NCI-H2107 (cell line): ENCODE data around the gene KBTBD7.

ENCODE experiments used
- DNase-seq: peaks from one replicate; lab custom pipeline; 2025; lab: John Stamatoyannopoulos, UW

Gene KBTBD7, protein sequence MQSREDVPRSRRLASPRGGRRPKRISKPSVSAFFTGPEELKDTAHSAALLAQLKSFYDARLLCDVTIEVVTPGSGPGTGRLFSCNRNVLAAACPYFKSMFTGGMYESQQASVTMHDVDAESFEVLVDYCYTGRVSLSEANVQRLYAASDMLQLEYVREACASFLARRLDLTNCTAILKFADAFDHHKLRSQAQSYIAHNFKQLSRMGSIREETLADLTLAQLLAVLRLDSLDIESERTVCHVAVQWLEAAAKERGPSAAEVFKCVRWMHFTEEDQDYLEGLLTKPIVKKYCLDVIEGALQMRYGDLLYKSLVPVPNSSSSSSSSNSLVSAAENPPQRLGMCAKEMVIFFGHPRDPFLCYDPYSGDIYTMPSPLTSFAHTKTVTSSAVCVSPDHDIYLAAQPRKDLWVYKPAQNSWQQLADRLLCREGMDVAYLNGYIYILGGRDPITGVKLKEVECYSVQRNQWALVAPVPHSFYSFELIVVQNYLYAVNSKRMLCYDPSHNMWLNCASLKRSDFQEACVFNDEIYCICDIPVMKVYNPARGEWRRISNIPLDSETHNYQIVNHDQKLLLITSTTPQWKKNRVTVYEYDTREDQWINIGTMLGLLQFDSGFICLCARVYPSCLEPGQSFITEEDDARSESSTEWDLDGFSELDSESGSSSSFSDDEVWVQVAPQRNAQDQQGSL

GRCh38 chr13:41193919-41194824 lies at the start of gene KBTBD7:
KBTBD7 (minus strand) TSS chr13:41194569; CDS start chr13:41194257, 312 bp downstream.
- DNase-seq: peak; percentile 54

DNA sequence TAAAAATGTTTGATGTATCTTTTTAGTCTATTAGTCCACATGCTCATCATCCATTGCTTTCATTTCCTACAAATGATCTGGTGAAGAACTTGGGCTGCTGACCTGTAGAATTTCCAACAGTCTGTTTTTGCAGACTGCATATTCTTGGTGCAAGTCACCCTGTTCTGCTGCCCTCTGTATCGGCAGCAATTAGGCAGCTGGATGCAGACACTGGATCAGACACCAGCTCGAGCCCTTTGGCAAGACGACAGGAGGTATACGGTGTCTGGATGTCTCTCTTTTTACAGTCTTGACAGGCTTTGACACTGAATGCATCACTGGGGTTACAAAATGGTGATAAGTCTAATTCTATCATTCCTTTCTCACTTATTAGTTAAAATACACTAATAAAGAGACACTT lies 47.3 kb upstream of the KBTBD7 start:
- DNase-seq: no peak

DNA sequence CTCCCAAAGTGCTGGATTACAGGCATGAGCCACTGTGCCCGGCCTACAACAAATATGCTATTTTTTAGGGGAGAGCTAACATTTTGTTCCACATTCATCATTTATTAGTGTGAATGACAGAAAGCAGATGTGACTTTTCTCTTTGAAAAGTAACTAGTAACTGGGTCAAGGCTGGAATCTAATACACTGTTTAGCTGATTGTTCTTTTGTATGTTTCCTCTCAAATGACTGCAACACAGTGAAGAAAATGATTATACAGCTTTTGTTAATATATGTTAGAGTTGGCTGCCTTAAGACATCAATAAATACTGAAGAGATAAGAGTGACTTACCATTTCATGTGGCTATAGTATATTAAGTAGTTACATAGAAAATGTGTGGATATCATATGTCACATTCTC lies 42.0 kb upstream of the KBTBD7 start:
- DNase-seq: no peak

- DNase-seq: no peak
These were observed 38.5 kb upstream of the KBTBD7 start for GRCh38 chr13:41232578-41233480.

DNA sequence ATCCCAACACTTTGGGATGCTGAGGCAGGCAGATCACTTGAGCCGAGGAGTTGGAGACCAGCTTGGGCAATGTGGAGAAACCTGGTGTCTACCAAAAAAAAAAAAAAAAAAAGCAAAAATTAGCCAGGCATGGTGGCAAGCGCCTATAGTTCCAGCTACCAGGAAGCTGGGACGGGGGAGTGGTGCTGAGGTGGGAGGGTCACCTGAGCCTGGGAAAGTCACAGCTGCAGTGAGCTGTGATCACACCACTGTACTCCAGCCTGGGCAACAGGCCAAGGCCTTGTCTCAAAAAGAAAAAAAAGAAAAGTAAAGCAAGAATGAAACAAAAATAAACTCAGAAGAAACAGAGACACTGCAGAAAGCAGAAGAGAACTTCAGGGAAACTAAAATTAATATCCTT lies 37.4 kb upstream of the KBTBD7 start:
- no peak for DNase-seq

DNA sequence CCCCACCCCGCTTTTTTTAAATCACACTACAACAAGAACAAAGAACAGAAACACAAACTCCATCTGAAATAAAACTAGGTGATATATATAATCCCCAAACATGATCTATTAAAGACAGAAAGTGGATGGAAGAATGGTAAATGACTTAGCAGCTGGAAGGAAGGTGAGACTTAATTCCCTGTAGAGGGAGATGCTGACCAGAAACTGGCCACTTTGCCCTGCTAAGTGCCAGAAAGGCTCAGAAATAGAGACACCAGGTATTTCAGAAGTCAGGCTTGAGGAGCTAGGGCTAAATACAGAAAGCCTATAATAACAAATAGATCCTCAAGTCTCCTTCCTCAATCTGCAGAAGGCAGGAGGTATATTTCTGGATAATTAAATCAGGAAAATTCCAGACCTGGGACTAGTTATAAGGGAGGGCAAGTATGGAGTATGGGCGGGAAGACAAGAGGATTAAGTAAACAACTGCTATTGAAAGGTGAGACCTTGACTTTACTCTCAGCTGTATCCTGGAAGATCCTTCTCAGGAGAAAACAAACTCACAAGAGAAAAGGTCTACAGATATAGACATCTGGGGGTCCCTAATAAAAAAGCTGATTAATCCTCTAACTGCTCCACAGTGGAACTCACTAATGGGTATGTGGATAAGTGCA lies 36.8 kb upstream of the KBTBD7 start:
- DNase-seq: no peak

GRCh38 chr13:41229356-41229755 lies 35.0 kb upstream of the KBTBD7 start:
- DNase-seq: no peak

- no peak for DNase-seq
These were observed 30.0 kb upstream of the KBTBD7 start for GRCh38 chr13:41224113-41225110.

GRCh38 chr13:41222259-41222852 lies 28.0 kb upstream of the KBTBD7 start:
- DNase-seq: no peak

DNA sequence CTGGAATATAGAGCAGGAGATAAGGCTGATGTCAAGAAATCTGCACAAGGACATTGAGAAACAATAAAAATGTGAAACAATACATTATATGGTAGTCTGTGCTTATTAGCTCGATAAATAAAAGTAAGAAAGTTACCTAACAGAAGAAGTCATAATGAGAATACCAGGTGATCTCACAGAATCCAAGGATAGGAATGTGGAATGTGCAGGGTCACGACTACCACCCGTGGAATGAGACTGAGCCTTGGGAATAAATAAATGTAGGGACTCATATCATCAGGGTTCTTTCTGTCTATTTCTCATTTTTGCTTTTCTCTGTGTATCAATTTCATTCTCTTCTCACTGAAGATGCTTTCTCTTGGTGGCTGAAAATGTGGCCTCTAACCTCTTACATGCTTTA lies 26.0 kb upstream of the KBTBD7 start:
- DNase-seq: no peak

DNA sequence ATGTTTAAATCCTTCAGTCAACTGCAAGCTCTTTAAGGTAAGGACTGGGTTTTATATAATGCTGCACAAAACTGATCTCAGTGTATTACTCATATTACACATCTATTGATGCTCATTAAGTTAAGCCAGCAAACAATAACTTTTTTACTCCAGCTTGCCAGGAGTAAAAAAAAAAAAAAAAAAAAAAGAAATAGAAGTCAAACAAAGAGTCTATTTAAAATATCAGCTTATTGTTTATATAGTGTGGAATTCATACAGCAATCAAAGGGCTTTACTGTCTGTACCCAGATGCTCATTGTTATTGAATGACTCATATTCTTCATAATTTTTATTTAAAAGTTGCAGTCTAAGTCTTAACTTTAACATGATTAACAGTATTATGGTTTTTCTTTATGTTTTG lies 21.8 kb upstream of the KBTBD7 start:
- DNase-seq: no peak

DNA sequence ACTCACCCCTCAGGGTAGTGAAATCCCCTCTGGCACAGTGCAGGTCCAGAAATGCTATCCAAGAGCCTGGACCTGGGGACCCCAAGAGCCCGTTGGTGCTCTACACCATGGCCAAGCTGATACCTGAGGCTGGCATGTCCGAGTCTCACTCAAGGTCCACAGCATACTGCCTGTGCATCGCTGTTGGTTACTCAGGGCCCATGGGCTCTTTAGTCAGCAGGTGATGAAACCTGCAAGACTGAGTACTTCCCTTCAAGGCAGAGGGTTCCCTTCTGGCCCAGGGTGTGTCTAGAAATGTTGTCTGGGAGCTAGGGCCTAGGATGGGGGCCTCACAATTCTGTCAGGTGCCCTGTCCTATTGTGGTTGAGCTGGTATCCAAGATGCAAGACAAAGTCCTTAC lies 19.6 kb upstream of the KBTBD7 start:
- no peak for DNase-seq

DNA sequence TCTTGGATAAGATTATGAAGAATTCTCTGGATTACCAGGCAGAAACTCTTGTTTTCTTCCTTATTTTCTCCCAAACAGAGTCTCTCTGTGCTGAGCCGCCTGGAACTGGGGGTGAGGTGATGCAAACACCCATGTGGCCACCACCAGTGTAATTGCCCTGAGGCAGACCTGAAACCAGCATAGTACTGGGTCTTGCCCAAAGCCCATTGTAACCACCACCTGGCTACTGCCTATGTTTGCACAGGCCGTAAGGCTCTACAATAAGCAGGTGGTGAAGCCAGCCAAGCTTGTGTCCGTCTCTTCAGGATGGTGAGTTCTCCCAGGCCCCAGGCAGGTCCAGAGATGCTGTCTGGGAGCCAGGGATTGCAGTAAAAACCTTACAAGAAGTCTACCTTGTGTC lies 18.9 kb upstream of the KBTBD7 start:
- no peak for DNase-seq

DNA sequence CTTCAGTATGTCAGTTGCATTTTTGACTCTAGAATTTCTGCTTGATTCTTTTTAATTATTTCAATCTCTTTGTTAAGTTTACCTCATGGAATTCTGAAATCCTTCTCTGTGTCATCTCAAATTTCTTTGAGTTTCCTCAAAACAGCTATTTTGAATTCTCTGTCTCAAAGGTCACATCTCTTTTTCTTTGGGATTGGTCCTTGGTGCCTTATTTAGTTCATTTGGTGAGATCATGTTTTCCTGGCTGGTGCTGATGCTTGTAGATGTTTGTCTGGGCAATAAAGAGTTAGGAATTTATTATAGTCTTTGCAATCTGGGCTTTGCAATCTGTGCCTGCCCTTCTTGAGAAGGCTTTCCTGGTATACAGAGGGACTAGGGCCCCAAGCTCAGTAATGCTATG lies 18.5 kb upstream of the KBTBD7 start:
- no peak for DNase-seq

DNA sequence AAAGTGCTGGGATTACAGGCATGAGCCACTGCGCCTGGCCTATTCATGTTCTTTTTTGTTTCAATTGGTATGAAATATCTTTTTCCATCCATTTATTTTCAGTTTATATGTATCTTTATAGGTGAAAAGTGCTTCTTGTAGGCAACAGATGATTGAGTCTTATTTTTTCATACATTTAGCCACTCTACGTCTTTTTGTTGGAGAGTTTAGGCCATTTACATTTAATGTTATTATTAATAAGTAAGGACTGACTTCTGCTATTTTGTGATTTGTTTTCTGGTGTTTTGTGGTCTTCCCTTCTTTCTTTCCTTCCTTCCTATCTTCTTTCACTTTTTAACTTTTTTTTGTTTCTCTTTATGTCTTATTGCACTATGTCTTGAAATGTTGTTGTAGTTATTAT lies 16.7 kb upstream of the KBTBD7 start:
- no peak for DNase-seq

DNA sequence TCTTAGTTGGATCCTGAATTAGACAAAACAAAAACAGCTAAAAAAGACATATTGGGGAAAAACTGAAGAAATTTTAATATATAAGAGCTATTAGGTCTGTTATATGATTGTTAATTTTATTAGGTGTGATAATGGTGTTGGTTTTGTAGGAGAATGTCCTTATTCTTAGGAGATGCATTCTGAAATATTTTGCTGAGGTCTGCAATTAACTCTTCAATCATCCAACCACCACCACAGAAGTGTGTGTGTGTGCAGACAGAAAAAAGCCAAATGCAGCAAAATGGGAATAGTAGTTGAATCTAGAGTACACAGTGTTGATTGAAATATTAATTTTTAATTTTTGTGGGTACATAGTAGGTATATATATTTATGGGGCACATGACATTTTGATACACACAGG lies 12.1 kb upstream of the KBTBD7 start:
- no peak for DNase-seq

GRCh38 chr13:41203810-41204209 lies 9.4 kb upstream of the KBTBD7 start:
- no peak for DNase-seq

GRCh38 chr13:41200126-41200525 lies 5.8 kb upstream of the KBTBD7 start:
- no peak for DNase-seq

DNA sequence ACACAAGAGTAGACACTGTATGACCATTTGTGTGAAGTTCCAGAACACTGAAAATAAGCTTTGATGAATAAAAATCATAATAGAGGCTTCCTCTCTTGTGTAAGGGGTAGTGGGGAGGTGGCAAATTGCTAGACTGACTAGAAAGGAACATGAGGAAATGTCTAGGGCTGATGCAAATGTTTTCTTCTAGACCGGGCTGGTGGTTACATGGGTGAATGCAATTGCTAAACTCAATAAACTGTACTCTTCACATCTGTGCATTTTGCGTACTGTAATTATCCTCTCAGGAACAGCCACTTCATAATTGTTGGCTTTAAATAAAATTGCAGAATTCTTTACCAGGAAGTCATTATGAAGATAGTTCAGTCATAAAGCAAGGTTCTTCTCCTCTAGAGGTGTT lies 5.2 kb upstream of the KBTBD7 start:
- DNase-seq: no peak
